DOHH2 (cell line): ENCODE data around the gene SMIM22.

ENCODE experiments used
- CTCF ChIP-seq: fragments of 200-600 bp; sonication (generic); IDR thresholded peaks from one replicate; pipeline ENCODE4 v1.5.1; 2014; ENCODE audit warnings: antibody characterized with exemption, mild to moderate bottlenecking, low read depth, low read length; ENCODE audit not compliant: poor library complexity, severe bottlenecking
- EZH2phosphoT487 ChIP-seq: fragments of 200-600 bp; sonication (generic); IDR thresholded peaks from 2 replicates; pipeline ENCODE4 v1.6.1; 2017; ENCODE audit warnings: borderline replicate concordance, mild to moderate bottlenecking, antibody characterized with exemption, low read length, moderate library complexity, mixed read lengths

GRCh38 chr16:4785758-4786433, 9.3 kb upstream of the SMIM22 start:
- no peak for TF ChIP-seq CTCF
- TF ChIP-seq EZH2phosphoT487 = no peak
